HG03565 (cell line): ENCODE results near the gene BMP2K.

Experiments used
- ATAC-seq: cut with Tn5 transposase; IDR thresholded peaks from one replicate; pipeline ENCODE4 v1.9.1; 2021; ENCODE audit warnings: mild to moderate bottlenecking, moderate library complexity; ENCODE audit not compliant: unreplicated experiment

BMP2K gene

GRCh38 chr4:78776079-78776728, at the start of gene BMP2K:
BMP2K (plus strand) TSS chr4:78776350; CDS start chr4:78776544, 194 bp downstream.
- ATAC-seq, result peak; percentile 41

GRCh38 chr4:78726546-78726945, 49.6 kb upstream of the BMP2K start:
- no peak for ATAC-seq

- no peak for ATAC-seq
Measured at GRCh38 chr4:78732332-78733104, 43.6 kb upstream of the BMP2K start.

GRCh38 chr4:78734441-78735162, 41.5 kb upstream of the BMP2K start:
- ATAC-seq, result no peak

- peak; percentile 69 for ATAC-seq
Measured at GRCh38 chr4:78735697-78736096, 40.5 kb upstream of the BMP2K start.

- peak; percentile 44 for ATAC-seq
Measured at GRCh38 chr4:78737035-78737434, 39.1 kb upstream of the BMP2K start.

- ATAC-seq, result no peak
Measured at GRCh38 chr4:78737973-78738372, 38.2 kb upstream of the BMP2K start.

- peak; percentile 61 for ATAC-seq
Measured at GRCh38 chr4:78742300-78742699, 33.9 kb upstream of the BMP2K start.

- no peak for ATAC-seq
Measured at GRCh38 chr4:78747475-78747922, 28.7 kb upstream of the BMP2K start.

GRCh38 chr4:78748381-78748780, 27.8 kb upstream of the BMP2K start:
- ATAC-seq, result no peak

GRCh38 chr4:78749258-78749971, 26.7 kb upstream of the BMP2K start:
- ATAC-seq, result no peak

- peak; percentile 94 for ATAC-seq
Measured at GRCh38 chr4:78749972-78750727, 26.0 kb upstream of the BMP2K start.

- no peak for ATAC-seq
Measured at GRCh38 chr4:78753091-78753490, 23.1 kb upstream of the BMP2K start.

GRCh38 chr4:78754872-78755271, 21.3 kb upstream of the BMP2K start:
- no peak for ATAC-seq

- ATAC-seq, result no peak
Measured at GRCh38 chr4:78756137-78756536, 20.0 kb upstream of the BMP2K start.

GRCh38 chr4:78756776-78757175, 19.4 kb upstream of the BMP2K start:
- ATAC-seq, result no peak

GRCh38 chr4:78757574-78757973, 18.6 kb upstream of the BMP2K start:
- no peak for ATAC-seq

- ATAC-seq, result no peak
Measured at GRCh38 chr4:78758085-78758484, 18.1 kb upstream of the BMP2K start.

- ATAC-seq, result no peak
Measured at GRCh38 chr4:78762529-78762928, 13.6 kb upstream of the BMP2K start.

- no peak for ATAC-seq
Measured at GRCh38 chr4:78763251-78763650, 12.9 kb upstream of the BMP2K start.
